ENCODE results near the gene TAB2.
A peak's percentile ranks its signal among the peaks of the same experiment; 100 is the strongest.
"Not testable (repeated sequence)": the region's sequence is repeated elsewhere in the genome, so short reads cannot be mapped to it uniquely, and the experiment has no call there.

The TAB2 gene

DNA sequence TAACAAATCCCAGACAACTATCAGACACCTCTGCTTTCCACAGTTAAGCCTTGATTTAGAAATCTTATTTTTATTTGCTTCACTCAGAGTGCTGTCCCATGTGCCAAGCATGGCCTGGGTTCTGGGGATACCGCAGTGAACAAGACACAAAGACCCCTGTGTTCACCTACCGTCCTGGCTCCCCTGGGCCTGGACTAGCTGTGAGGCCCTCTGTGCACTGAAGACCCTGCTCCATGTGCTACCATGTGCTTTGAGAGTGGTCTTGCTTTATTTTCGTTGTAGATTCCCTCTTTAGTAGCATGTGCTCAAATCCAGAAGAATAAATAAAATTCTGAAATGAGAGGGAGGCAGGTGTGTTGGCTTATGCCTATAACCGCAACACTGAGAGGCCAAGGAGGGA is 105.1 kb downstream of the TAB2 start:
- no peak for DNase-seq

DNA sequence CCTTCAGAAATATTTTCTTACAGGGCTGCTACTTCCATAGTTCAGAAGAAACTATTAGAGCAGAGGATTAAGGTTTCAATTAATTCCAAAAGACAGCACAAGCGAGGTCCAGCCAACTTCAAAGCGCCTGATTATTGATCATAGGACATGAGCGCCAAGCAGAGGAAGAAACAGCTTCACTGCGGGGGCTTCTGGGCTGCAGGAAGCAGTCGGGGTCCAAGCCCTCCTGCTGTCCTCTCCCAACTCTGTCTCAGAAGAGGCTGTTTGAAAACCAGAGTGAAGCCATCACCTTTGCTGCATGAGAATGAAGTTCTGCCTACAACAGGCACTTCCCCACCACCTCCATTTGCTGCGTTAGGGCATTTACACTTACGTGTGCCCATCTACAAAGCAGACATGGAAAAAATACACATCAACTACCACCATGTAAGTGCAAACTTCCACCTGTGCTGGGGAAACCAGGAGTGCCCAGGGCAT is 106.5 kb downstream of the TAB2 start:
- DNase-seq = no peak

DNA sequence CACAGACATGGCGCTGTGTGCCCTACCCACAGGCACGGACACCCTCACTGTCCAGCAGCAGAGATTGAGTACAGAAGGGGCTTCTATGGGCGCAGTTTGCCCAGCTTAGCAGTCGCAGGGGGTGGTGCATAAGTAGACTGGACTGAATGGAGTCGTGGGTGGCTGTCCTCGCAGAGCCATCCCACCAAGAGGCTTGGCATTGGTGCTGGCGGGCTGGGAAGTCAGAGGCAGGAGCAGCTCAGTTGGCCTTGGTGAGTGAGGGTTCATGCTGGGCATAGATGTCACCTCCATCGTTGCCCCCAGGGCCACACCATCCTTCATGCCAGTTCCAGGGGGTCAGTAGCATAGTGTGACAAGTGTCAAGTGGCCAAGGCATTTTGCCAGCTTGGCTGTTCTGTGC is 107.7 kb downstream of the TAB2 start:
- DNase-seq = no peak

DNA sequence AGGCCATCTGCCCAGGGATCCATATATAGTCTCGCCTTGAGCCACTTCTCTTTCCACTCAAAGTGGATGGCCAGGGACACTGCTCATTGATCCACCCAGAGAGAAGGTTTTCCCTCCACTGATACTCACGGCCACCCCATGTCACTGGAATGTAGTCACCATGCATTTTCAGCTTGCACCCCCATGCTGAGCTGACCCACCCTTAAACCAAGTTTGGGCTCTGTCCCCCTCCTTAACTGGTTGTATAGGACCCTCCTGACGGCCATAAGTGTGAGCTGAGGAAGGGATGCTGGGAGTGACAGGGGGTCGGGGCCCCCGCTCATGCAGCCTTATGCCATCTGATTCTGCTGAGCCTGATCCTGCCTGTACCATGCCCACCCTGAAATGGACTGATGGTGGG is 108.2 kb downstream of the TAB2 start:
- DNase-seq = no peak

DNA sequence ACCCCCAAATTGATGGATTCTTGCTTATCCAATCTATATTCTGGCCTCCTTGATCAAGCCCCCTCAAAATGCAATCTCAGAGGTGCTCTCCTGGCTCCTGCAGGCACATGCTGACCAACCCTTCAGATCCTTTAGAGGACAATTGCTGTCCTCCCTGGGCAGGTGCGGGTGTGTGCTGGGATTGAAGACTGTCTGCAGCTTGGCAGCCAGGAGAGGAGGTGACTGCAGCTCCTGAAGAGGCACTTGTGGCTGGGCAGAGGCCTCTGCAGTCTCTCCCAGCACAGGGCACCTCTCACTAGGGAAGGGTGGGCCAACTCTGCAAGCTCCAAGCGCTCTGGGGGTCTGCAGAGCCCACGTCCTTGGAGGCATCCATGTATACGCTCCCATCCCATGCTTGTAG is 111.1 kb downstream of the TAB2 start:
- no peak for DNase-seq

DNA sequence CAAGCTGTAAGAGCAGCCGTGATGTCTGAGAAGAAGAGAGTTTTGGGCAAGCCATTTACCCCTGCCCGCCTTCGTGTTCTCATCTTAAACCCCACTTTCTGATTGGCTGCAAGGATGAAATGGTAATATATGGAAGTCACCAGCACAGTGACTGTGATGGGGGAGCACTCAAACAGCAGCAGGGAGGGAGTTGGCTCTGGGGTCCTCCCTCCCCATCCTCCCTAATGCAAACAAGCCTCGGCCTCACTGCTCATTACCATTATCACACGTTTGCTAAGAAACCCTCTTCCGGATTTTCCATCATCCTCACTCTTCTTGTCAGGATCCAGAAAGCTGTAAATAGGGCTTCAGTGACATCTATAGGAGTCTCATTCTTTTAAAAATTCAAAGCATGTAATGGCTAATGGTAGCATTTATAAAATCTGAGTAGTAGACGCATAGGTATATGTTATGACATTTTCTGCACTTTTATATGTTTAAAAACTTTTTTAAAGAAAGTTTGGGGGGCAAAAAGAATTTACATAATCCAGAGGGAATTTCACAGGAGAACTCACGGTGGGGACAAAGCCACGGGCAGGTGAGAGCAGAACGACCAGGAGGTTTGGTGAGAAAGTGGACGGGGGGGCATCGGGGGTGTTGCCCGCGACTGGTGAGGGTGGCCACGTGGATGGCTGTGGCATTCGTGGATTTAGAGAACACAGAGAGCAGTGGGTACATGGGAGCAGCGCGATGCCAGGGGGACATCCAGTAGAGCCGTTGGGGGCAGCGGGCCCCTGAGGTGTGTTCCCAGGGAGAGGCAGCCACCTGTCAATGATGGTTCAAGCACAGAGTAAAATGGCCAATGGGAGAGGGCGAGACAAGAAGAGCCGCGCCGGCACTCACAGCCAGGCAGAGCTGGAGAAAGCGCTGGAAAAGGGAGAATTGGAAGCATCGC is 112.2 kb downstream of the TAB2 start:
- no peak for DNase-seq

DNA sequence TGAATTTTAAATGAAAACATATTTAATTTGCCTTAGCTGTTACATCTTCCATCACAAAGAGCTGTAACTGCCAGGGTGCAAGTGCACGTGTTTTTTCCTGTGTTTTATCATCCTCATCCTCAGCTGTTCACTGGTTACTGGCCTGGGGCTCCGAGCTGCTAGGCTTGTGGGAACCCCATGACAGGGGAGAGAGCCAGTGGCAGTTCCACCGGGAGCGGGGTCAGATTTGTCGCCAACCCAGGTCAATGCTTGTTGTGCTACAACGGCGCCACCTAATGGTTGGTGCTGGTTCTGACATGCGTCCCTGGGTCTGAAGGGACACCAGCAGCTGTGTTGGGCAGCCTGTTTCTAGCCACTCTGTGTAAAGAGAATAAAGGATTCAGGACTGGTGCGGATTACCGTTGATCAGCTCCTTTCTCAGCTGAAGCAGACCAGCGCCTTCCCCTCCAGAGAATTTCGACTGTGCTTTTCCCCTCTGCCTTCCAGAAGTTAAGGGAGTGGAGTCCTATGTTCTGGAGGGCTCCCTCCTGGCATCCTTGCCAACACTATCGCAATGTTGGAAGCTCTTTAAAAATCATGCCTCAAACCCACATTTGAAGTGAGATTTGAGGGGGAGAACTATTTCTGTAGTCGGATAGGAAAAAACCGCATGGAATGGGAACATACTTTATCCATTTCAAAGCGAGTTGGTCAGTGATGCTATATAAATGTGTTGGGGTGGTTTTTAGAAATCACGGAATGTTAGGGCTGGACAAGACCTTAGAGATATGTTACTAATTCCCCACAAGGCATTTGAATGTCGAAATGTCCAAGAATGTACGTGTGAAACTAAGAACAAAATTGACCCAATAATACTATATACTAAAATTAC is 114.6 kb downstream of the TAB2 start:
- DNase-seq = peak; percentile 83

DNA sequence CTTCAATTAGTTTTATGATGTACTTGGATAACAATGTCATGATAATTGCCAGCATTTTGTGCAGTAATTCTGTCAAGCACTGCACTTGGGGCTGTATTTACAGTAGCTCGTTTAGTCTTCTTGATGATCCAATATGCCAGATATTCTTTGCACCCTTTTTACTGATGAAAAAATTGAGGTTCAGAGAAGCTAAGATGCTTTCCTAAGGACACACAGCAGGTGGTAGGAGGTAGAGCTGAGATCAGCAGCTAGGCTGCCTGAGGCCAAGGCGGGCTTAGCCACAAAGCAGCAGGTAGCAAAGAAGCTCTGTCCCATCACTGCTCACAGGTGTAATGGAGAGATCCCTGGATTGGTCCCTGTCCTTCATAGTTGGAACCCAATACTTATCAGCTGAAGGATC is 115.9 kb downstream of the TAB2 start:
- DNase-seq = no peak

DNA sequence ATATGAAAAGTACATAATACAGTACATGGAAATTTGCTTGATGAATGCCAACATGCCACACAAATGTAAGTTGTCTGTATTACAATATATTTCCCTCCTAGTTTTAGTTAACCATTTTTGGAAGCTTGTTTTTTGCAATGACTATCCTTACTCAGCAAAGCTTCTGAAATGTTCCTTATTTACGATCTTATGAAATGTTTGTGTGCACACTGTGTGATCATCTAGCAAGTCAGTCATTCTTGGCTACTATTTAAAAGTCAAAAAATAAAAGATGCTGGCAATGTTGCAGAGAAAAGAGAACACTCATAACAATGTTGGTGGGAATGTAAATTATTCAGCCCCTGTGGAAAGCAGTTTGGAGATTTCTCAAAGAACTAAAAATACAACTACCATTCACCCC is 116.4 kb downstream of the TAB2 start:
- no peak for DNase-seq

DNA sequence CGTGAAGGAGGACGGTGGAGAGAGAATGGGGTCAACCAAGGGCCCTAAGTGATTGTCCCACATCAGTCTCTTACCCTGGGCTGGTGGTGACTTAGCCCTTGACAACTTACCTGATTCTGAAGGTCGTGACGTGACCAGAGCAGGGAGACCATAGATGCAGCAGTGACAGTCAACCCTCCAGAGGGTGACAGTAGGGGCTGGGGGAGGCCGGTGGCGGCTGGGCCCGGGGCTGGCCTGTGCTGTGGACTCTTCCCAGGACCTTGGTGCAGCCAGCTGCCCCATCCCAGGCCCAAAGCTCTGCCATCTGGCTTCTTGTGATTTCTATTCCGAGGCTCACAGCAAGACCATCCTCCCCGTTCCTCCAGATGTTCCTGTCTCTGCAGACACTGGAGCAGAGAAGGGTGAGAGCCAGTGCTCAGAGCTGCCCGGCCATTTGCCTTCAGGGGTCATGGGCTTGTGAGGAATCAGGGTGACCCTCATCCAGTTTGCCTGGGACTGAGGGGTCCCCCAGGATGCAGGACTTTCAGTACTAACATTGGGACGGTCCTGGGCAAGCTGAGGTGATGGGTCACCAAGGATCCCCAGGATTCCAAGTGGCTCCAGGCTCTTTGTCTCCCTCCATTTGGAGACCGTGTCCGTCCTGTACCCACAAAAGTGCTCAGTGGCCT is 118.5 kb downstream of the TAB2 start:
- no peak for DNase-seq

DNA sequence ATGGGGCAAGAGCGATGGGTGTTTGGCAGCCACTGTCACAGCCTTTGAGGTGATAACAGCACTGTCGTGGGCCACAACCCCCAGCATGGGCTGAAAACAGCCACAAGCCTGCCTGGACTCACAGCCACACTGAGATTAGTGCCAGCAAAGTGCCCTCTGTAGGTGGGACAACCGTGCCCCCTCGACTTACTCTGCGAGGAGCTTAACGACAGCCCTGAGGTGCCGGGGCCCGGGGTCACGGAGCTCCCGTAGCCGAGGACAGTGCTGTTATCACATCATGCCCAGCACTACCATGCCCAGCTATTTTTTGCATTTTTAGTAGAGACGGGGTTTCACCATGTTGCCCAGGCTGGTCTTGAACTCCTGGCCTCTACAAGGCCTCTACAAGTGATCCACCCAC is 119.1 kb downstream of the TAB2 start:
- no peak for DNase-seq

DNA sequence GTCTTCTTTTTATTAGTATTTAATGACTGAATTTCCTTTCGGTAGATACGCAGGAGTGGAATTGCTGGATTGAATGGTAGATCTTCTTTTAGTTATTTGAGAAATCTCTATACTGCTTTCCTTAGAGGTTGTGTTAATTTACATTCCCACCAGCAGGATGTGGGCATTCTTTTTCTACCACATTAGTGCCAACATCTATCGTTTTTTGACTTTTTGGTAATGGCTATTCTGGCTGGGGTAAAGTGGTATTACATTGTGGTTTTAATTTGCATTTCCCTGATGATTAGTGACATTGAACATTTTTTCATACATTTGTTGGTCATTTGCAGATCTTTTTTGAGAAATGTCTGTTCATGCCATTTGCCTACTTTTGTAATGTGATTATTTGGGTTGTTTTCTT is 119.7 kb downstream of the TAB2 start:
- no peak for DNase-seq

DNA sequence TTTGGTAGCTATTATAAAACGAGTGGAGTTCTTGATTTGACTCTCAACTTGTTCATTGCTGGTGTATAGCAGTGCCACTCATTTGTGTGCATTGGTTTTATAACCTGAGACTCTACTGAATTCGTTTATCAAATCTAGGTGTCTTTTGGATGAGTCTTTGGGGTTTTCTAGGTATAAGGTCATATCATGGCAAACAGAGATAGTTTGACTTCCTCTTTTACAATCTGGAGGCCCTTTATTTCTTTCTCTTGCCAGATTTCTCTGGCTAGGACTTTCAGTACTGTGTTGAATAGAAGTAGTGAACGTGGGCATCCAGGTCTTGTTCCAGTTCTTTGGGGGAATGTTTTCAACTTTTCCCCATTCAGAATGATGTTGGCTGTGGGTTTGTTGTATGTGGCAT is 121.3 kb downstream of the TAB2 start:
- no peak for DNase-seq

DNA sequence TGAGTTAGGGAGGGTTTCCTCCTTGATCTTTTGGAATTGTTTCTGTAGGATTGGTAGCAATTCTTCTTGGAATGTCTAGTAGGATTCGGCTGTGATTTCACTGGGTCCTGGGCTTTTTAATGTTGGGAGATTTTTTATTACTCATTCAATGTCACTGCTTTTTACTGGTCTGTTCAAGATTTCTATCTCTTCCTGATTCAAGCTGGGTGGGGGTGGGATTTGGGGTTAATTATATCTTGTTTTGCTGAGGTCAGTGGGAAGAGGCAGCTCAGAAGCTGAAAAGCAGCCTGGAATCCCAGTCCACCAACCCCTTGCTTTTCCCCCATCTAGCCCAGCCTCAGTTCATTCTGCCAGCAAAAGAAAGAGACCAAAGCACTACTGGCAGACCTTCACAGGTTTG is 122.1 kb downstream of the TAB2 start:
- no peak for DNase-seq

DNA sequence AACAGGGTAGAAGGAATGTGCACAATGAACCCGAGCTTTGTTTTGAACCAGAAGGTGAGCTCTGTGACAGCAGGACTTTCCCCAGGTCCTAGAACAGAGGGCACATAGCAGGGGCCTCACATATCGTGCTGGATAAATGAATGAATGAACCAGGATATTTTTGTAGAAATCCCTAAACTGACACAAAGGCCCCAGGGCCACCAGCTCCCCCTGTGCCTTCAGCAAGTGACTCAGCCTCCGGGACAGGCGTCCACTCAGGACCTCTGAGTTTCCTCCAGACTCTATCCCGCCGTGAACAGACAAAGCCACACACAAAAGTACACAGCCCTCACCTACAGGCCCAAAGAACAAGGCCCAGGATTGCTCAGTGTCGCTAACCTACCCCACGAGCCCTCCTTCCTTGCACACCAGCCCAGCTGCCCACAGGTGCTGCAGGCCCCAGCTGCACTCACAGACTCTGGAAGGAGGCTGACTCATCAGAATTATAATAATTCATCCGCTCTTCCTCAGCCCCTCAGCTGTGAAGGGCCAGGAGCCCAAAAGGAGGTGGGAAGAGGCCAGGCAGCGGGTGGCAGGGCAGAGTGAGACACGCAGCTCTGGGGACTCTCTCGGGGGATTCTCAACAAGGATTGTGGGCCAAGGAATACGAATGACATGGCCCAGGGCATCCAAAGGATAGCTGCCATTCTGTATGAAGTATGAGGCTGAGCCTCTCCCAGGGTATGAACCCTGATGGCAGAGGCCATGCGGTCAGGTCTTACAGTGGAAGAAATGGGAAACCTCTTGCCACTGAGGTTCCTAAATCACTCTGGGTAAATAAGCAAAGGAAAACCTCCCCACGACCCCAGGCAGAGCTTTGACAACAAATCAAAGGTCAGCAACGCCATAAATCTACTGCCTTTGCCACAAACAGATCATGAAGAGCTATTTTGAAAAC is 123.5 kb downstream of the TAB2 start:
- DNase-seq = no peak

DNA sequence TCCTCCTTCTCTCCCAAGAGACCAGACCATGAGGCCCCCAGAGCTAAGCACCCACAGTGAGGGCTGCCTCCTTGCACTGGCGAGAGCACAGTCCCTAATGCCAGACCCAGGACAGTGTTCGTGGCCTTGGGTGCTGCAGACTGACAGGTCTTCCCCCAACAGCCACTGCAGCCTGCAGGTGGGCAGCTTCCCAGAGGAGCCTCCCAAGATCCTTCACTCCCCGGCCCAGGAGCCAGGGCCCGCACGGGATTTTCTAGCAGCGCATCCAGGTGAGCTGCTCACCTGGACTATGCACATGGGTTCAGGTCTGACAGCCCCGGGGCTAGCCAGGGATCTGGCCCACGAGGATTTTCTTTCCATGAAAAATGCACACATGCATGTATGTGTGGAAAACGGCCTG is 124.2 kb downstream of the TAB2 start:
- DNase-seq = no peak

DNA sequence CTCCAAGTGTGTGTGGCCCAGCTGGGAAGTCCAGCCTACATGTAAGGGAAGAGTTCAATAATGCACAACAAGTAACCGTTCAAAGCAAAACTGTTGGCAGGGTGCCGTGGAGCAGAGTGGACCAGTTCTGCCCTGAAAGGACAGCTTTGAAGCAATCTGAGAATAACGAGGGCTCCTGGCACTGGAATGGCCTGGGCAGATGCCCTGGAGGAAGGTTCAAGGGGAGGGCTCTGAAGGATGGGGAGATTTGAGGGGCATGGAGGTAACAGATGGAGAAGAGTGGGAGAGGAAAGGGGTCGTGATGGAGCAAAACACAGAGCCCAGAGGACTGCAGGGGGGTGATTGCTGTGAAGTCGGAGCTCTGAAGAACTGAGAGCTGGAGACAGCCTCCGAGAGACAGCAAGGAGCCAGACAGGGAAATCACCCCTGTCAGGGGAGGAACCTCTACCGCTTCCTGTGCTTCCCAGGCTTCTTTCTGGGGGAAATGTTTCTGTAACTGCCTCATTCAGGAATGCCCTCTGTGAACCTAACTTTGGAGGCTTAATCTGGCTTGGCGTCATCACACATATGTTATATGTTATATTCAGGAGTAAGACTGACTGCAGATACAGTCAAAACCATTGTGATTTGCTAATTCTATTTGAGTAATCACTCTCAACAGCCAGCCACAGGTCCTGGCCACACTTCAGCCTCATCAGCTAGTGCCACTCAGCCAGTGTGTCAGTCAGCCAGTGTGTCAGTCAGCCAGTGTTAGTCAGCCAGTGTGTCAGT is 126.1 kb downstream of the TAB2 start:
- DNase-seq = no peak

DNA sequence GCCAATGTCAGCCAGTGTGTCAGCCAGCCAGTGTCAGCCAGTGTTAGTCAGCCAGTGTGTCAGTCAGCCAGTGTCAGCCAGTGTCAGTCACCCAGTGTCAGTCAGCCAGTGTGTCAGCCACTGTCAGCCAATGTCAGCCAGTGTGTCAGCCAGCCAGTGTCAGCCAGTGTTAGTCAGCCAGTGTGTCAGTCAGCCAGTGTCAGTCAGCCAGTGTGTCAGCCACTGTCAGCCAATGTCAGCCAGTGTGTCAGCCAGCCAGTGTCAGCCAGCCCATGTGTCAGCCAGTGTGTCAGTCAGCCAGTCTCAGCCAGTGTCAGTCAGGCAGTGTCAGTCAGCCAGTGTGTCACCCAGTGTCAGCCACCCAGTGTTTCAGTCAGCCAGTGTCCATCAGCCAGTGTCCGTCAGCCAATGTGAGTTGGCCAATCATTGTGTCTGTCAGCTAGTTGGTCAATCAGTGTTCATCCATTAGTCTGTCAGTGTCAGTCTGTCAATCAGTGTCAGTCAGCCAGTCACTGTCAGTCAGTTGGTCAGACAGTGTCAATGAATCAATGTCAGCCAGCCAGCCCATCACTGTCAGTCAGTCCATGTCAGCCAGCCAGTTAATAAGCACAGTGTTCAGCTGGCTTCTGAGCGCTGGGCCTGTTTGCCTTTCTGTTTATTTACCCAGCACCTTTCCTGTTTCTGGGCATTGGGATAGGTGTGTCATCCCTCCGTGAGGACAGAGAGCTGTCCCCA is 127.0 kb downstream of the TAB2 start:
- not testable (repeated sequence) for DNase-seq

DNA sequence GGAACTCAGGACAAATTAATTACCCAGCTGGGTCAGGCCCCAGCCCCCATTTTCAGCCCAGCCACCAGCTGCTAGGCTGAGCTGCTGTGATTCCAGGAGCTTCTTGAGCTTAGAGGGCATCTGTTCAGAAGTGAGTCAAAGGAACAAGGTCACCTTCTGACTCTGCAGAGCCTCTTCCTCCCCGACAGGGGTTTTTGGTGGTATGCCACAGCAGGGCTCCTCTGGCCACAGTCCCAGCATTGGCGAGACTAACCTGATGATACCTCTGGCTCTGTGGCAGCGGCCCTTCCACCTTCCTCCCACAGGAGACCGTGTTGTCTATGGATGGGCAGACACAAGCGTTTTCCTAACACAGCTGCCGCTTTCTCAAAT is 127.6 kb downstream of the TAB2 start:
- DNase-seq = no peak

DNA sequence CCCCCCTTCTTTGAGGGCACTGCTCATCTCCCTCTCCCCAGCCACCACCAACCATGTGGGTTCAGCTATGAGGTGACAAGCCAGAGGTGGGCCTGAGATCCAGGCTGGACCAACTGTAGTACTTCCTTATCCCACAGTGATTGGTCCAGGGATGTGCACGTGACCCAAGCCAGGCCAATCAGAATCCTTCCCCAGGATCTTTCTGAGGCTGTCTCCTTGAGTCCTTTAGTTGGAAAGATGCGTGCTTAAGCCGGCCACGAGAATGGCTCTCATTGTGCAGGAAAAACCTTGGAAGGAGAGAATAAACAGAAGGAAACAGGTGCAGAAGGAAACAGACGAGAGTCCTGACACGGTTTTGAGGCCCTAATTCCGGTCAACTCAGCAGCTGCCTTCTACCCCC is 128.1 kb downstream of the TAB2 start:
- no peak for DNase-seq

Data from NCI-H1105 (cell line).